Measurements from ENCODE around the gene SECISBP2. TPM values are rescaled to one million over a fixed set of nuclear protein-coding genes. Genes with fewer than 3 reads are reported as not detected.

Gene SECISBP2
- polyA plus RNA-seq, 4 donors = 57.3 to 89.8 (median 71.3) TPM

- no peak for DNase-seq (ENCODE audit: low read depth in 4 of 4, low spot score in 3 of 4)
Observed at GRCh38 chr9:89346696-89347095, 28.4 kb downstream of the SECISBP2 start.

- no peak for DNase-seq (ENCODE audit: low read depth in 4 of 4, low spot score in 3 of 4)
Observed at GRCh38 chr9:89347651-89348050, 29.4 kb downstream of the SECISBP2 start.

GRCh38 chr9:89349607-89350006 lies 31.3 kb downstream of the SECISBP2 start:
- no peak for DNase-seq (ENCODE audit: low read depth in 4 of 4, low spot score in 3 of 4)

GRCh38 chr9:89350988-89351557 lies 32.8 kb downstream of the SECISBP2 start:
- no peak for DNase-seq (ENCODE audit: low read depth in 4 of 4, low spot score in 3 of 4)

GRCh38 chr9:89351584-89352300 lies 33.4 kb downstream of the SECISBP2 start:
- DNase-seq (ENCODE audit: low read depth in 4 of 4, low spot score in 3 of 4) = no peak

- no peak for DNase-seq (ENCODE audit: low read depth in 4 of 4, low spot score in 3 of 4)
Observed at GRCh38 chr9:89352451-89352850, 34.2 kb downstream of the SECISBP2 start.

GRCh38 chr9:89352874-89353649 lies 34.8 kb downstream of the SECISBP2 start:
- DNase-seq (ENCODE audit: low read depth in 4 of 4, low spot score in 3 of 4) = no peak

GRCh38 chr9:89353989-89354388 lies 35.7 kb downstream of the SECISBP2 start:
- no peak for DNase-seq (ENCODE audit: low read depth in 4 of 4, low spot score in 3 of 4)

GRCh38 chr9:89354471-89354870 lies 36.2 kb downstream of the SECISBP2 start:
- no peak for DNase-seq (ENCODE audit: low read depth in 4 of 4, low spot score in 3 of 4)

- DNase-seq (ENCODE audit: low read depth in 4 of 4, low spot score in 3 of 4) = no peak
Observed at GRCh38 chr9:89356782-89357181, 38.5 kb downstream of the SECISBP2 start.

GRCh38 chr9:89357331-89358197 lies 39.3 kb downstream of the SECISBP2 start:
- no peak for DNase-seq (ENCODE audit: low read depth in 4 of 4, low spot score in 3 of 4)

- DNase-seq (ENCODE audit: low read depth in 4 of 4, low spot score in 3 of 4) = no peak
Observed at GRCh38 chr9:89358376-89358916, 40.1 kb downstream of the SECISBP2 start.

GRCh38 chr9:89358985-89359384 lies 40.7 kb downstream of the SECISBP2 start:
- DNase-seq (ENCODE audit: low read depth in 4 of 4, low spot score in 3 of 4) = no peak

- no peak for DNase-seq (ENCODE audit: low read depth in 4 of 4, low spot score in 3 of 4)
Observed at GRCh38 chr9:89359751-89360261, 41.5 kb downstream of the SECISBP2 start.

GRCh38 chr9:89360465-89360864 lies 42.2 kb downstream of the SECISBP2 start:
- no peak for DNase-seq (ENCODE audit: low read depth in 4 of 4, low spot score in 3 of 4)

GRCh38 chr9:89361031-89361430 lies 42.7 kb downstream of the SECISBP2 start:
- no peak for DNase-seq (ENCODE audit: low read depth in 4 of 4, low spot score in 3 of 4)

GRCh38 chr9:89361816-89362646 lies 43.7 kb downstream of the SECISBP2 start:
- DNase-seq (ENCODE audit: low read depth in 4 of 4, low spot score in 3 of 4) = no peak

GRCh38 chr9:89362647-89363310 lies 44.5 kb downstream of the SECISBP2 start:
- DNase-seq (ENCODE audit: low read depth in 4 of 4, low spot score in 3 of 4) = no peak

GRCh38 chr9:89363311-89363670 lies 45.0 kb downstream of the SECISBP2 start:
- no peak for DNase-seq (ENCODE audit: low read depth in 4 of 4, low spot score in 3 of 4)

Measured in left renal pelvis (tissue), 4 donors.